Anterior cingulate cortex (tissue), 58 donors: ENCODE data around the gene EMX1.
A peak's percentile ranks its signal among the peaks of the same experiment; 100 is the strongest.

ENCODE experiments used
- DNase-seq, 58 donors: peaks; one replicate each; lab custom pipeline; 2025; lab: John Stamatoyannopoulos, UW

Gene EMX1

DNA sequence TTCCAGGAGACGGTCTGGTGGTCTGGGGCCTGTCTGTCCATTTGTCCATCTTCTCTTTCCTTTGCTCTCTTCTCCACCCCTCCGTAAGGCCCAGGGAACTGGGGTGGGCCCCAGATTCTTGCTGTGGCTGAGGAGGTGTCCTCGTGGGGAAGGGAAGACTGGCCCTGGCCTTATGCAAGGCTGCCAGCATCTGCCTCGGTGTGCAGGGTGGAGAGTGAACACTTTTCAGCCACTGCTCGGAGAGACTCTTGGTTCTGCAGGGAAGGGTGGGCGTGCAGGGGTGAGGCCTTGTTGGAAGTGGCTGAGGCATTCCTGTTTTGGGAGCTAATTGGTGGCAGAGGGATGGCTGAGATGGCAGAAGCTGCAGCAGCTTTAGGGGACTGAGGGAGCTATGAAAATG lies 23.0 kb downstream of the EMX1 start:
- DNase-seq: no peak

DNA sequence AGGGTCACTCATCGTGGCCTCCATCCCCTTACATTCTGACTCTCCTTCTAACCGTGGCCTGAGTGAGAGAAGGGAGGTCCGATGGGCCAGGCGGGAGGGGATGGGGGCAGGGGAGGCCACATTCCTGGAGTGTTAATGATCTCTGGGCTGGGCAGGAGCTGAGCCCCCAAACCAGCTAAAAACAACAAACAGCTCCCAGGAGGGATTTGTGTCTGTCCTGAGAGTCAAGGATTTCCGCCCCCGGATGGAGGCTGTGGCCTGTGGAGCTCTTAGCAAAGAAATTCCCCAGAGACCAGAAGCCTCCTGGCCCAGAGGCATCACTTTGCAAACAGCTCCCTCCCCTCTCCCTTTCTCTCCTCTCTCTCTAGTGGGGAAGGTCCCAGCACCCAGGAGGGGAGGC lies 23.5 kb downstream of the EMX1 start:
- DNase-seq: no peak

DNA sequence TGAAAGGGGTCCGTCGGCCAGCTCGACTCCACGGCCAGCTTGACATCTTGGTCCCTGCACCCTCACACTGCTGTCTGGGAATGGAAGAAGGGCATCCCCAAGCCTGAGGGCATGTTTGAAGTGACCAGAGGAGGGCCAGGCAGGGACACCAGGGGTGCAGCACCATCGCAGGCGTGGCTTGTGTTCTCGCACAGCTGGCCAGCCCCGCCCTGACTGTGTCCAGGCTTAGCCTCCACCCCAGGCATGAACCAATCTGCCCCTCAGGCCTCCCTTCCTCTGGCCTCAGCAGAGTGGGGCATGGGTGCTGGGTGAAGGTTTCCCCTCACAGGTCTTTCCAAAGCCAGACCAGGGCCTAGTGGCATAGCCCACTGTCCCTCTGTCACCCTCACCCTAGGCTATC lies 25.0 kb downstream of the EMX1 start:
- no peak for DNase-seq

DNA sequence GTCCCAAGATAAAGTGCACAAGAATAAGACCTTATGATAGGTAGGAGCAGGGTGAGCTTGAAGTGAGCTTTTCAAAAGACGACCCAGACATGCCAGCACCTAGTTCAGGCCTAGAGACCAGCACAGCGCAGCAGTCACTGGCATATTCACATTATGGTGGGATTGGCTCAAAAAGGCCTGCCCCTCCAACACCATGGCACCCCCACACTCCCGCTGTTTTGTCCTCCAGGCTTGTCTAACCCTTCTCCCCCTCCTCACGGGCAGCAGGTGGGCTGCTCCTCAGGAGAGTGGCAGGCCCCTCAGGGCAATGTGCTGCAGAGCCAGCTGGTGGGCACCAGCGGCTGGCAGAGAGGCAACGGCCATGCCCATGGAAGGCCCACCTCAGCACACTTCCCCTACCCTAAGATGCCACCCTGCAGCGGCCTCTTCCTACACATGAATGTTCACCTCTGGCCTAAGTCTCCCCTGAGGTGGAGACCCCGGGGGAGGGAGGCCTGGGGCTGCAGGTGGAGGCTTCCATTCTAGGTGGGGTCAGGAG lies 25.6 kb downstream of the EMX1 start:
- no peak for DNase-seq

DNA sequence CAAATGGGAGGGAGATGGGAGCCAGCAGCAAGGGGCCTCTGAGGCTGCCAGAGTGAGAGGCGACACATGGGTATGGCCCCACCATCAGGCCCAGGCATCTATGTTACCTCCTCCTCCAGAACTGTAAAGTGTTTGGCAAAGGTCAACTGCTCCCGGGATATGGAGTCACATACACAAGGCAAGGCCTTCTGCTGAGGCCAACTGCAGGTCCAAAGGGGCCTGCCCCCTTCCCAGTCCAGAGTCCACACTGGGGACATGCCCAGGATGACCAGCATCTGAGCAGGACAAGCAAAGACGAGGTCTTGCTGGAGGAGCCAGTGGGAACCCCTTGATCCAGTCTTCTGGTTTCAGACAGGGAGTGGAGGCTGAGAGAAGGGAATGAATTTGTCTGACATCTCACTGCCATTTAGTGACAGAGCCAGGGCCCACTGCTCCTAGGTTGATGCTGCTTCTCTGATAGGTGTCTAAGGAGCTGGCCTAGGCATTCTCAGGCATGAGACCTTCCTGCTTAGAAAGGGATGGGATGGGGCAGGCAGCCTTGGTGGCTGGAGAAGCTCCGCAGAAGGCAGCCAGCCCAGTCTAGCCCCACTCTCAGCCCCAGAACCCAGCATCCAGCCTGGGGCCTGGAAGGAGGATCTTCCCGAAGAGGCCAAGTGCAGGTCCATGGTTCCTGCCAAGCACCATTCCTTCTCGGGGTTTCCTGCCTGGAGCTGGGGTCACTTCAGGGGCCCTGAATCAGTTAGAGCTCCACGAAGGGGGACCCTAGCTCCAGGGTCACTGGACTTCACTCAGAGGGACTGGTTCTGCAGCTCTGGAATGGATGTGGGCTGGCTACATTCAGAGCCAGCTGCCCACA lies 26.4 kb downstream of the EMX1 start:
- no peak for DNase-seq

DNA sequence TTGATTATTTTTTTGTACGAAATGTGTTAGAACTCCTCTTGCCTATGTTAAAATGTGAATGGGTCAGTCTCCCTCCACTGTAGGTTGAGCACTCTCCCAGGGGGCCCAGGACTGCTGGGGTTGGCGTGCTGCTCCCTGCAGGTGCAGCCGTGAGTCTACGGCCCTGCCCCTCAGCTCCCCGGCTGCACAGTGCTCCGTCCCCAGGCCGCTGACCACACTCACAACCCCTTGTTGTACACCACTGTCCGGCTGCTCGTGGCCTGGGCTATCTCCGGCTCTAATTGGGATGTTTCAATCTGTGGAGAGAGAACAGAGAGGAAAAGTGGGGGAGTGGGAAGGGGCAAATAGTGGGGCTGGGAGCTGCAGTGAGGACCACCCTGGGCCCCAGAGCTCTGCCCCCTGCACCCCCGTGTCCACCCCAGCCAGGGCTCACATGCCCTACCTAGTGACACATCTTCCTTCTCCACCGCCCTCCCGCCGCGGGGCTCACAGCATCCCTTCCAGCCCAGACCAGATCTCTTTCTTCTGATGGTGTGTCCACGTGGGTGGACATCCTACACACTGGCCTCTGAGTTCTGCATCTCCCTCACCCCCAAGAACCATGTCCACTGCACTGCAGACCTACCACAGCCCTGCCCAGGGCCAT lies 27.6 kb downstream of the EMX1 start:
- DNase-seq: no peak

DNA sequence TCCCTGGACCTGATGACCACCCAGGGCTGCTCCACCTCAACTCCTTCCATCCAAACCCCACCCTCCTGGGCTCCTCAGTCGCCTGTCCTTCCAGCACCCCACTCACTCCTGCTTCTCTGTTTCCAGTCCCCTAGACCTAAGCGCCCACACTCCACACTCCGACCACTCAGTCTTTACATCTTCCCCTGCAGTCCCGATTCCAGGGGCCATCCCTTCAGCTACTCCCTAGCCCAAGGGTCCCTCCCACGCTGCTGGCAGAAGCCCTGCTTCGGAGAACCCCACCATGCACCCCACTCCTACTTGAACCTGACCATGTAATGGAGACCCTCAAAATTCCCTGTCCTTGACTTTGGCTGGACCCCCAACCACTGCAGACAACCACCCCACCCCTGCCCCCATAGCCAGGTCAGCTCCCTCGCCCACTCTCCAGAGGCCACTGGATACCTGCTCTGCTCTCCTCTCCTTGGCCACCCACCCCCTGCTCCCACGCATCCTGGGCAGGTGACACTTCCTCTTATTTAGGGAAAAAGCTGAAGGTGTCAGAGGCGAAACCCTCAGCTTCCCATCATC lies 28.2 kb downstream of the EMX1 start:
- no peak for DNase-seq

DNA sequence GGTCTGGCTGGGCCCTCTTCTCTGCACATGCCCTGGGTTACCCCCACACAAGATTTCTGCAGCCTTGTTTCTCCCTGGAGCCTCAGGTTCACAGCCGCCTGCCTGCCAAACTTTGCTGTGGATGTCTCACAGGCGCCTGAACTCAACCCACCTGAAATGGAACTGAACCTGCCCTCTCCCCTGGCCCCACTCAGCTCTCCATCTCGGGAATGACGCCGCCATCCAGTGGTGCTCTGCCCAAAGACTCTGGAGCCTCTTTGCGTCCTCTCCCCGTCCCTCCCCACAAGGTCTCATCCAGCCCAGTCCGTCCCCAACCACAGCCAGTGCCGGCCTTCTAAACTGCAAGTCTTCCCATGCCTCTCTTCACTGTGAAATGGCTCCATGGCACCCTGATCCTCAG lies 29.1 kb downstream of the EMX1 start:
- no peak for DNase-seq

DNA sequence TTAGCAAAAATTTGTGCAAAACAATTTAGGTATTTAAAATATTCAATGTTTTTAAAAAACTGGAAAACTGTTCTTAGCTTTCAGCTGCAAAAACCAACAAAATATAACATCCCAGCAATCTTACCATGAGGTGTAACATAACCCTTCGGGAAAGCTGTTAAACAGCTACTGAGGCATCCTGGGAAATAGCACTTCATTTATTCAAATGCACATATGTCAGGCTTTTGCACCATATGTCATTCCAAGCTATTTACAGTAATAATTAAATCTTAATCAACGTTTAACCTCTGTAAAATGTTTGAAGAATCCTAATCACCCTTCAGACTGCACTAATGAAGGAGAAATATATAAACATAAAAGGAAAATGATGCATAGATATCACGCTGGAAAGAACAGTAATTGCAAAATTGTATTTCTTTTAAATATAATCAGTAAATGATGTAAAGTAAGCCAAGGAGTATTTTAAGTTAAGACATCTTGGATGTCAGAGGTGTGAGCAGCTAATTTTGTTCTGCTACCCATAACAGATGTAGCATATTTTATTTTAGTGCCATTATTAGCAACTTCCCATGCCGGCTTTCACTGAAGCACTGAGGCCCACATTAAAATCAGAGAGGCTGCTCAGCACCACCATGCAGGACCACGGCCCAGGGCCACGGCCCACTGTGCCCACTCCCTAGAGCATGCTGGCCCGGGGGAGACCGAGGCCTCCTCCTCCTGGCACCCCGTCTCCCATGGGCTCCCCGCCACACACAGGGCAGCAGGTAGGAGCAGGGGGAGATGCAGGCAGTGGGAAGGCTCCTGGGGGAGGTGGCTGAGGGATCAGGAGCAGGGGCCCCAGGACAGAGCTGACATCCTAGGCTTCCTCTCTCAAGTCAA lies 30.9 kb downstream of the EMX1 start:
- DNase-seq: peak in 1 of 58 donors; percentile 15

DNA sequence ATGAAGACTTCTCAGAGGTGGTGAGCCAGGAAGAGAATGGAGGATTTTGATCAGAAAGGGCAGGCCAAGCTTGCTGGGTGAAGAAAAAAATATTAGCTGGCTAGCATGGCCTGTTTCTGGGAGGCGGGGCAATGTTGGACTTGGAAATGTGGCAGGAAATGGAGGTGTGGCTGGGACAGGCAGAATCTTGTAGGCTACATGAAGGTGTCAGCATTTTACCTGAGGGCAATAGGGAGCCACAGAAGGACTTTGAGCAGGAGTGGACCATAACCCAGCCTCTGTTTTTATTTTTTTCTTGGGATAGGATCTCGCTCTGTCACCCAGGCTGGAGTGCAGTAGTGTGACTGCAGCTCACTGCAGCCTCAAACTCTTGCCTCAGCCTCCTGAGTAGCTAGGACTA lies 31.7 kb downstream of the EMX1 start:
- no peak for DNase-seq

DNA sequence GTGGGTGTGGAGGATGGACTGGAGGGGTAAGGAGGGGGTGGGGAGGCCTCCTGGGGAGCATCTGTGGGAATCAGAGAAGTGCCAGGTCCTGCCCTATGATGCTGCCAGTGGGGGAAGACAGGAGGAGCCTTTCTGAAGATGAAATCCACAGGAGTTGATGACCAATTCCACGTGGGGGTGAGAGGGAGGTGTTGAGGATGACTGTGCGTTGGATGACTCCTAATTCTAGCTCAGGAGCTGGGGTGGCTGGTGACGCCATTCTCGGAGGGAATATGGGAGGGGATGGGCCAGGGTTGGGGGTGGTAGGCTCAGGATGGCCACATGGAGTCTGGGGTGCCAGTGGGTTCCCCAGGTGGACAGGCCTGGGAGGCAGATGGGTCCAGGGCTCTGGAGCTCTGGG lies 32.3 kb downstream of the EMX1 start:
- peak in 5 of 58 donors; percentile 23 to 47 (median 24) for DNase-seq

DNA sequence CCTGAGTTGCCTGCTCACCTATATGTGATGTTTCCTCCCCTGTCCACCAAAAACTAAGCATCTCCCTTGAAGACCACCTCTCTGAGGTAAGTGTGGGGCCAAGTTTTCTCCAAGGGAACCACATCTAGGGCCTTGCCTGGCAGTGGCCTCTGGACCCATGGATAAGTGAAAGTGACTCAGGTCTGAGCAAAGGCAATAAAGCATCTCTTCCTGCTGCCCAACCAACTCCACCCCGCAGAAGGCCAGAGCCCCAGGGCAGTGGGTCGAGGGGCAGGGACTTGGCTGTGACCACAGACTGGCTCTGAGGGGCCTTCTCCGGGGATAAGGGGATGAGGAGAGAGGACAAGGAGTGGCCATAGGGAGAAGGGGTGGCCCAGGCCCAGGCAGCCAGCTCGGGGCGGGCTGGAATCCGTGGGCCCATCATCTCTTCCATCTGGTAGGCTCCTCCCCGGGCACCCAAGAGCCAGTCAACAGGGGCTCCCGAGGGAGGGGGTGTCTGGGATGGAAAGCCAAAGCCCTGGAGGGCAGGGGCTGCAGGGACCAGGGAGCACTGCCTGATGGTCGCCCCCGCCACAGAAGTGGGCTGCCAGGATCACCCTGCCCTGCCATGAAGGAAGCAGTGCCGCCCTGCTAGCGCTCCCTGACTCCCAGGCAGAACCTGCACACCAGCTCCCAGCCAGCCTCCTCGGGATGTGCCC lies 33.4 kb downstream of the EMX1 start:
- no peak for DNase-seq

DNA sequence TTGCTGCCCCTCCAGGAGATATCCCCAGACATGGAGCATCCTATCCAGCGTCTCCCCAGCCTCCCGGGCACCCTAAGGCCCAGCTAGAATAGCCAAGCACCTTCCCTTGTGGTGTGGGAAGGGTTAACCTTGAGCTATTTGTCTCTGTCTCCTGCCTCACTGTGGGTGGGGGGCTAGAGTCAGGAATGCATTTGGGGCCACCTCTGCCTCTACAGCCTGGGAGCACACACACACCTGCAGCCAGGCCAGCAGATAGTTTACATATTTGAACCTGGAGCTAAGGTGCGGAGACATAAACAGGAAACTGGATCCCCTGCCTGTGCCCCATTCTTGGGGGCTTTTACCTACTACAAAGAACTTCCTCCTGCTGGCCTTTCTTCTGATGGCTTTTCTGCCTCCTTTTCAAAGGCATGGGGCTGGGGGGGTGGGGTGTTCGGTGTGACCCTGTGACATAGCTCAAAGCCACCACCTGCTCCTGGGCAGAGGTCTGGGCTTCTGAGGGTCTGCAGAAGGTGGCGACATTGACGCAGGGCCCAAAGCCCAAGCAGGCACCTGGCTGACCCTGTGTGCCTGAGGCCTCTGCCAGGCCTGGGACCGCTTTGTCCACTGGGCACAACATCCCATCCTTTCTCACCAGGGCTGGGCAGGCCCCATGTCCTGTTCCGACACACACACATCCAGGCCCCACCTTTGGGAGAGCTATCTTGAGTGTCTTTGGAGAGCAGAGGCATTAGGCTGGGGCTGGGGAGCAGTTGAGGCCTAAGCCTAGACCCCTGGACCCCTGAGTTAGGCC lies 34.2 kb downstream of the EMX1 start:
- DNase-seq: no peak

DNA sequence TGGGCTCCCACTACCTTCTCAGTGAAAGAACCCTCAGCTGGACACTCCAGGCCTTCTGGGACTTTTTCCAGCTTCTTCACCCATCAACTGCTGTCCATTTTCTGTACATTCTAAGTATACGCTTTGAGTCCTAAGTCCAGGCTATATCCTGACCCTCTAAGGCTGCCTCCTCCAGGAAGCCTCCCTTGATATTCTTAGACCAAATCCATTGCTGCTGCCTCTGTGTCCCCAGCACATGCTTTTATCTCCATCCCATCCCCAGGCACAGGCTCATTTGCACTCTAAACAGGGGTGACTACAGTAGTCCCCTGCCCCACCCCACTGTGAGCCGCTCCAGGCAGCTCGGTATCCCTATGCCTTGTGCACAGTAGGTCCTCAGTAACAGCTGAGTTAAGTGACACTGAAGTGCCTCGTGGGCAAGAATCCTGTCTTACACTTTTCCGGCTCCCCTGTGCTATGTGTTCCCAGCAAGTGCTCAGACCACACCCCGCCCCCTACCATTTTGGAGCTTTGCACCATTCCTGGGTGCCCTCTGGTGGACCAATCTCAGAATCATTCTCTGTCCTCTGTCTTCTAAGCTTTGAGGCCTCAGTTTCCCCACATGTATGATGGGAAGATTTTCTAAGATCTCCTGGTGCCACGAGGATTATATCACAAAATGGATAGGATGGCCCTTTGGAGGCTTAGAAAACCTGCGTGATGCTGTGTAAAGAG lies 34.9 kb downstream of the EMX1 start:
- DNase-seq: no peak

DNA sequence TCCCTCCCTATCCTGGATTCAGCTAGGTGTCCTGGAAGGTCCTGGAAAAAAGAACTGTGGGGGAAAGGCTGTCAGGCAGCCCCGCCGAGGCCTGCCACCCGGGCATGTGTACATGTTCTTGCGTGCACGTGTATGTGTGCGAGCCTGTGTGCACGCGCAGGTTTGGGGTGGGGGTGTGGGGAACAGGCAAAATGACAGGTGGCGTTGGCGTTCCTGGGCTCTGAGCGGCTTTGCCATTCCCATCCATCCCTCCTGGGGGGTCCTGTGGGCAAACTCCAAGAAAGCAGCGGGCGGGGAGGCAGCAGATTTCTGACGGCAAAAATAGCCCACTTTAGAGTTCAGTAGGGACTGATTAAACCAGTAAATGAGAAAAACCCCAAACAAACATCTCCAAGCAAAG lies 35.6 kb downstream of the EMX1 start:
- DNase-seq: no peak

DNA sequence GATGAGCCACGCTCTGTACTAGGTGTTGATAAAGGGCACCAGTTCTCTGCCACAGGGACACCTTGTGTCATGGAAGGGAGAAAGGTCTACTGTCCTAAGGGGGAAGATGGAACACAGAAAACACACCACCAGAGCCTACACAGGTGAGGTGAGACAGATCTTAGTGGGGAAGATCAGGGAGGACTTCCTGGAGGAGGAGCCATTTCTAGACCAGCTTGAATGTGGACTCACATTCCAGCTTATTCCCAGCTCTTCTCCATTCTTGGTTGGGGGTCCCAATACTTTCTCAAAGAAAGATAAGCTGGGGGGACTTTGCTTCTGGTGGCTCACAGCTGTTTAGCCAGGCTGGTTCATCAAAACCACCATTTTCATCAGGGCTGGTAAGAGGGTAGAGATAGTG lies 36.2 kb downstream of the EMX1 start:
- no peak for DNase-seq

DNA sequence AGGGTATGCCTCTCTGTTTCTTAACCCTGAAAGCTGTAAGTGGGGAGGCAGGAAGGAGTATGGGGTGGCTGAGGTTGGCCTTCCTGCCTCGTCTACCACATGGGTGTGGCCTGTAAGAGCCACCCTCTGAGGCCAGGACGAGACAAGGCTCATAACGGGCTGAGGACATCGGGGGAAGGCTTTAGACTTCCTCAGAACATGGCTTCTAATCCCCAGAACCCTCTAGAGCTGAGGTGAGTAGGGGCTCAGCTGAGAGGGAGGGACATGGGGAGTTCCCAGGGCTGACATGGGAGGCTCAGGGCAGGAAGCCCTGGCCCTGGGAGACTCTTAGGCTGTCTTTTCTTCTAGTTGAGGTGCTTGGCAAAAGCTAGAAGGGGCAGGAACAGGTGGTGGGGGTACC lies 36.7 kb downstream of the EMX1 start:
- no peak for DNase-seq
